GM19395 (cell line): ENCODE results near the gene PDIA6.
A peak's percentile ranks its signal among the peaks of the same experiment; 100 is the strongest.
"Not testable (repeated sequence)": the region's sequence is repeated elsewhere in the genome, so short reads cannot be mapped to it uniquely, and the experiment has no call there.

Experiments used
- ATAC-seq: cut with Tn5 transposase; IDR thresholded peaks from one replicate; pipeline ENCODE4 v1.9.1; 2021; ENCODE audit warnings: mild to moderate bottlenecking, moderate library complexity; ENCODE audit not compliant: unreplicated experiment

PDIA6 gene

DNA sequence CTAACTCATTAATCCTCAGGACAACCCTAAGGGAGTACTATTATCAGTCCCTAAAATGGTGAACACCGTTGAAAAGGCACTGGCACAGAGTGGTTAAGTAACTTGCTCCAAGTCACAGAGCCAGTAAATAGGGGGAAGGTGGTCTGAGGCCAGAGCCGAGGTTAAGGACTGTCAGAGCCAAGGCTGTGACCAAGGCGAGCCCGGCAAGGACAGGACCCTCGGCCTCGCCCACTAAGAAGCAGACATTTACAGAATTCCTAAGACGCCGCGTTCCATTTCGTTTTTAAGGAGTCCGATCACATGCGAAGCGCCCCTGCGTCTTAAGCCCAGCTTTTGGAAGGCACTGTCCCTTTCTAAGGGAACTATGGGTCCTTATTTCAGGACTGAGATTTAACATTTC, 1.1 kb downstream of the PDIA6 start:
- peak; percentile 0 for ATAC-seq

DNA sequence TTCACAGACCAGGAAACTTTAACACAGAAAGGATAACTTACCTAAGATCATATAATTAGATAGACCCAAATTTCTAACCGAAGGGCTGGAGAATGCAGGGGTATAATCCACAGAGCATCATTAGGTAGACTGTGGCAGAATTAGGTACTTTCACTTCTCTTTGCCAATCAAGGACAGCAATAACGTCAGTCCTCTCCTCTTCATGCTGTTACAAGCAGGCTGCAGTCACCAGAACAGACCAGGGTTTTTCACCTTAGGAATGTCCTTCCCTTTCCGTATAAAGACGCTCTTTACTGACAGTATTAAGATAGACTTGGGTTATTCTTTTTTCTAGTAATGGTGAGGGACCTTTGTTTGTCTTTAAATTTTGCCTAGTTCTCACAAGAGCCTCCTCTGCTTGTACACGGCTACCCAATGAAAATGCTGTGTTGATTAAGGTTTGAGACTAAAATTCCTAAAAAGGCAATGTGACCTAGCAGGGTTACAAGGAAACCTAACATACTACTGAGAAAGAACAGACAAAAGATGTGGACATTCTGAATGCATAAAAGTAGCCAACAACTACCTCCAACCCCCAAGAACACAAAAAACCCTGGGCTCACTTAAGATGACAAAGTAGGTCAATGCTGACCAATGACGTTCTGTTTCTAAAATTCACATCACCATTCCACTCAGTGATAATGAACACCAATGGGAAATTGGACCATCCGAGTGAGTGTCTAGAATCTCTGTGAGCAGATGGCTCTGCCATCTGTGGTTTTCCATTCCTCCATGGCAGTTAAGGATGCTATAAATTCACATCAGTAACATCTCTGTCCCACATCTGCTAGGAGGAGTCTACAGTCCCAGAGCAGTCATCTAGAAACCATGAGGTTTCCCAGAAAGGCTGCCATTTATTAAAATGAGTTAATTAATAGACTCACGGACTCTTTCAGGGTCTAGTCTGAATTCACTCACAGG, 2.1 kb downstream of the PDIA6 start:
- peak; percentile 39 for ATAC-seq

DNA sequence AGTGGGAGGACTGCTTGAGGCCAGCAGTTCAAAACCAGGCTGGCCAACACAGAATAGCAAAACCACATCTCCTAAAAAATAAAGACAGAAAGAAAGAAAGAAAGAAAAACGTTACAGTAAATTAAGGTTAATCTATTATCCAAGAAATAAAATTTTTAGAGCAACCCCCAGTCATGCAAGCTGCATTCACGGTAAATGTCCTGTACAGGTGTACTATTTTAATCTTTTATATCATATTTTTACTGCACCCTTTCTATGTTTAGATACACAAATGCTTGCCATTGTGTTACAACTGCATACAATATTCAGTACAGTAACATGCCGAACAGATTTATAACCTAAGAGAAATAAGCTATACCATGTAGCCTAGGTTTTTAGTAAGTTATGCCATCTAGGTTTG, 6.0 kb downstream of the PDIA6 start:
- ATAC-seq: no peak

DNA sequence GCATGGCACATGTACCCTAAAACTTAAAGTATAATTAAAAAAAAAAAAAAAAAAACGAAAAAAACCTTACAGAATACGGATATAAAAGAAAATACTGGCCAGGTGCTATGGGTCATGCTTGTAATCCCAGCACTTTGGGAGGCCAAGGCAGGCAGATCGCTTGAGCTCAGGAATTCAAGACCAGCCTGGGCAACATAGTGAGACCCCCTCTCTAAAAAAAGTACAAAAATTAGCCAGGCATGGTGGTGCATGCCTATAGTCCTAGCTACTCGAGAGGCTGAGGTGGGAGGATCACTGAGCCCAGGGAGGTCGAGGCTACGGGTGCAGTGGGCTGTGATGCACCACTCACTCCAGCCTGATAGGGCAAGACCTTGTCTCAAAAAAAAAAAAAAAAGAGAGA, 6.6 kb downstream of the PDIA6 start:
- not testable (repeated sequence) for ATAC-seq

DNA sequence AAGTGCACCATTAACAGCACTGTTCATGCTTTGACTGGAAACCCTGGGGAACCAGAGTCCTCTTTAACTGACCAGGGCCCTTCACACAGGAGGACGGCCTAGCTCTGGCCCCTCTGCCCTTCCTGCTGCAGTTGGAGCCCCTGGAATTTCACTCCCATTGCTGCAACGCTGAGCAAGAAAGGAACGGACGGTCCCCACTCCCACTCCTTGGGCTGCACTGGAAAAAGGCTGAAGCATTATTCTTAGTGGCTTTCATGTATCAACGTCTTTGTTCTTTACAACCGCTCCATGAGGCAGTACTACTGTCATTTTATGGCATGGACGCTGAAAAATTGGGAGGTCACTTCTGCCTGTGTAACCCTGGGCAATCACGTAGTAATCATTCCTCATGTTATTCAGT, 9.9 kb downstream of the PDIA6 start:
- ATAC-seq: no peak

DNA sequence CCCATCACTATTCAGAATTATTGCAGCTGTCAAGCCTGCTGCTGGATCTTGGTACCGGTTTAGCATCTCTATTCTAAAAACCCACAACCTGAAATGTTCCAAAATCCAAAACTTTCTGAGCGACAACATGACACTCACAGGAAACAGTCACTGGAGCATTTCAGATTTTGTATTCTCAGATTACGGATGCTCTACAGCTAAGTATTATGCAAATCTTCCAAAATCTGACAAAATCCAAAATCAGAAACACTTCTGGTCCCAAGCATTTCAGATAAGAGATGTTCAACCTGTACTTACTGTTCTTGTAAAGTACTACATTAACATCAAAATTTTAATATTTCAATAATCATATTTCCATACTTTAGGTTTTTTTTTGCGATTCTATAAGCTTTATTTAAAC, 12.4 kb downstream of the PDIA6 start:
- no peak for ATAC-seq

DNA sequence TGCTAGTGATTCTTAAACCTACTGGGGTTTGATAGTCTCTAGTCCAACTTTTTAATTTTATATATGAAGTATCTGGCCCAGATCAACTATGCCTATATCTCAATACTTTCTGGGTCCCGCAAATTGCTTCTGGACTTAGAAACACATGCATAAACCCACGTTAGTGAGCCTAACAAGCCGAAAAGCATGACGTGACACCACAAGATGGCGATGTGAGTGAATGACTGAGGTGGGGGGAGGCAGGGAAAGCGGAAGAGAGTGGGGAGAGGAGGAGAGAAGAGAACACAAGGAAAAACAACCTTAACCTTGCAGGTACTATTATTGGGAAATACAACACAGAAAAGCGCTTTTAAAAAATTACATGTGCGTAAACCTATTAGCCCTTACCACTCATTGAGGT, 13.8 kb downstream of the PDIA6 start:
- ATAC-seq: no peak

DNA sequence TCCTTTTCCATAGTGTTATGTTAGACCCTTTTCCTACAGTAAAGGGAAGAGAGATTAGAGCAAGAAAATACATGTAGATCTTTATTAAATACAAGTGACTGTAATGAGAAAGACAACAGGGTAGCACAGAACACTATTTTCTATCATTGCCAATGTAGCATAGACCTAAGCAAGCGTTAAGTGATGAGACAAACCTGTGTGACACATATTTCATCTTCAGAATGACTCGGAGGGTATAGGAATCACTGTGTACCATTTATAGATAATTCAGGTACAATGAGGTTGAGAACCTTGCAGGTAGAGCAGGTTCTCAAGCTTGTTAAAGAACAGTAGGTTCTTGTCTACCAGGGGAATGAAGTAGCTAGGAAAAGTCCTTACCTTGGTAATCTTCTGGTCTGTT, 15.9 kb downstream of the PDIA6 start:
- no peak for ATAC-seq

DNA sequence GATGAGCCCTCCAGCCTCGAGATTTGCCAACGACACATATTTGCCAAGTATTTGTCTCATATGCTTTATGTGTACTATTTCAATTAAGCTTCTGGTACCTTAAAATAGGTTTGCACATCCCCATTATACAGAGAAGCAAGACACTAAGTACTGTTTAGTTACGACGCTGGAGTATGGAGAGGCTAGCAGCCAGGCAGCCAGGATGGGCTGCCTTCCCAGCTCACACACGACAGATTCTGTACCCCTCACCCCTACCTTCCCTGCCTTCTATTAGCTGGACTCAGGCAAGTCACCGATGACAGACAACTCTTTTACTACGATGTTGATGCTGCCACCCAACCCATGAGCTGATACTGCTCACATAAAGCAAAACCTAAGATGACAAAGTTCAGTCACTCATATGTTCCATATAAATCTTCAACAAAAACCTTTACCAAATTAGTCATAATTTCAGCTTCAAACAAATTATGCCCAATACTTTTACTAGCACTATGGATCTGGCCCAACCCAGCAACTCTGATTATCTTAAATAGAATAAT, 17.0 kb downstream of the PDIA6 start:
- ATAC-seq: no peak

DNA sequence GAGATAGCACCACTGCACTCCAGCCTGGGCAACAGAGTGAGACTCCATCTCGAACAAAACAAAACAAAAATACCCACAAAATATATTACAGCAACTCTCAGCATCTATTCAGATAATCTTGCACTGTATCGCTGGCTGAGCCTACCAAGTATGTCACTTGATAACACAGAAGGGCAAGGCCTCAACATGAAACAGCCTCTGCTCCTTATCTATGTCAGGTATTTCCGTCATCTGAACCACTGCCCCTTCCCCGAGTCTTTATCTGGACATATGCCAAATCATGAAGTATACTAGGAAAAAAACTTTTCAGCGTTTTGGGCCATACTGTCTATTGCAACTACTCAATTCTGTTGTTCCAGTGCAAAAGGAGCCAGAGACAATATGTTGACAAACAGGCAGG, 17.7 kb downstream of the PDIA6 start:
- no peak for ATAC-seq

DNA sequence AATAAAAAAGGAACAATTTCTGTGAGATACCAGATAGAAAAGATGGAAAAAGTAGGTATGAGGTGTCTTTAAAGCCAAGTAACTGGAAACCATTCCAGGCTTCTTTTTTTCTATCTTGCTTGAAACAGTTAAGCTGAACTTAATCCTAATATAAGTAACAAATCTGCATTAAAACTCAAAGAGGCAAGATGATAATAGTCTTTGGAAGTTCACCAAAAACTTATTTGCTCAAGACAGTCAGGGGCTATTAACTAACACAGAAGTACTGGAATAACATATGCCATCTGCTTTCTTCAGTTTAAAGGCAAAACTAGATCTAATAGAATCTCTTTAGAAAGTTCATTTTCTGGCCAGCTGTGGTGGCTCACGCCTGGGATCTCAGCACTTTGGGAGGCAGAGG, 18.8 kb downstream of the PDIA6 start:
- no peak for ATAC-seq

DNA sequence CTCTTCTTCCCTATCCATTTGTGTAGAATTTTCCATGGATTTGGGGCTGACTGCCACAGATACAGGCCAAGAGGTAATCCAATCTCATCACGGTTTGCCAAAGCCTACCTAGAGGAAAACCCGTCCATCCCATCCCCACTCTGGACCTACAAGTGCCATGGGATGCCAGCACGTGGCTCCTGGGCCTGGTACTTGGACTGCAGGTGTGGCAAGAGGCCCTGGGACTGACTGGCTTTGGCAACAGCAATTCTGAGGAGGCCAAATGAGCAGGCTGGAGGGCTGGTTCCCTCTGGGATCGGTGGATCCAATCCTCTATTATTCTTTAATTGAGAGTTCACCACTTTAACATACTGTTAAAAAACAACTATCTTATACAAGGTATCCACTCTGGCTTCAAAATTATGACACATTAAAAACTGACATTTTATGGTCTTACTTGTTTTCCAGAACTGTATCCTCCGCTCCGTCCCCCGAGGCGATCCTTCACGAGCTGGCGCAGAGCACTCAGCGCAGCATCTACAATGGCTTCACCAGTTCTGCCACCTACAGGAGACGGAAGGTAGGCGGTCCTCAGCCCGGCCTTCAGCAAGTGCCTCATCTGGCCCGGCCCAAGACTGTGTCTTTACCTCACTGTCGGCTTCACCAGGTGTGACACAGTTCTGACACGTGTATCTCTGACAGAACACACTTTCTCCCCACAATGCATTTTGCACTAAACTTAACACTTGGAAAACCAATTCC, 19.8 kb downstream of the PDIA6 start:
- no peak for ATAC-seq

DNA sequence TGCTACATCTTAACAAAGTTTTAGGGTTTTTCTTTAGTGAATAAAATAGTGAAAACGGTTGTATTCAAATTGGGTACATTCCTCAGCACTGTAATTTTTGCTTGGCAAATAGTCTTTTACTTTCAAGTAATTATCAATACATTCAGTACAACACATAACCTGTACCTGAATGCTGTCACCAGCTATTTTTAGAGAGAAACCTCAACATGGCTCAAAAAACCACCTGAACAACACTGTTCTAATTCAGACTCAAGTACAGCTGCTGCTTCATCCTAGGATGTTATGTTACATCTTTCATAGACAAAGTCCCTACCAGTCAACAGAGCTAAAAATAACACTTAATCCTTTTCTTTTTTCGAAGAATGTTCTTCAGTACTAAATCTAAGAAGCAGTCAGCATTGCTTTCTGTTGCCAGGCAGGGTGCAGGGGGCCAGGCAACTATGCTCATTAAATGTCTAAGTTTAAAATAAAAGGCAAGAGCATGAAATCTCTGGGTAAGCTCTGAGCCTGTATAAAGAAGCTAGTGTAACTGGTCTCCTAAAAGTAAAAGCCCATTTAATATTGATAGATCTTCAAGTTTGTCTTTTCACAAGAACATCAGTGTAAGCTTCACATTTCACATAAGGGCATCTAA, 20.5 kb downstream of the PDIA6 start:
- ATAC-seq: no peak

DNA sequence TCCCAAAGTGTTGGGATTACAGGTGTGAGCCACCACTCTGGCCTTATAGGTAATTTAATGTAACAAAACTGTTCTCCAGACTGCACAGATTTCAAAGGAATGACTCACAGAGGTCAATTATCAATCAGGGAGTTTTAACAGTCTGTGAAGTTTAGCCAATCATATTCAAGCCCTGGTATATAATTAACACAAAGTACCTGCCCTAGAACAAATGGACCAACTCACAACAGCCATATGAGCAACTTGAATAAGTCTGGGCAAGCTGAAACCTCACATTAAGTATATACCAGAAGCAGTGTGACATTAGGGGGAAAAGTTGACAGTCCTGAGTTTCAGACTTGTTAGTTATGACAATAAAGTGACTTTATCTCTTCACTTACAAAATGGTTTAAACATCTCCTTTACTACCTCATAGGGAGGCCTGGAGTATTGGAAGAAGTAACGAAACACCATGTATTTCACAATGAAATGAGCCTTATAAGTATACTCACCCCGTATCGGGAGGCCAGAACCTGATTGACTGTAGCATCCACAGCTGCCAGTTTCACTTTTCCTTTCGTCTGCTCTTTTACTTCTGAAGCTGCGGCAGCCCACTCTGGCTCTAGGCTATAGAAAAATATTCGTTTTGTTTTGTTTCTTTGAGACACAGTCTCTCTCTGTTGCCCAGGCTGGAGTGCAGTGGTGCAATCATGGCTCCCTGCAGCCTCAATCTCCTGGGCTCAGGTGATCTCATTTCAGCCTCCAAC, 22.2 kb downstream of the PDIA6 start:
- peak; percentile 89 for ATAC-seq

DNA sequence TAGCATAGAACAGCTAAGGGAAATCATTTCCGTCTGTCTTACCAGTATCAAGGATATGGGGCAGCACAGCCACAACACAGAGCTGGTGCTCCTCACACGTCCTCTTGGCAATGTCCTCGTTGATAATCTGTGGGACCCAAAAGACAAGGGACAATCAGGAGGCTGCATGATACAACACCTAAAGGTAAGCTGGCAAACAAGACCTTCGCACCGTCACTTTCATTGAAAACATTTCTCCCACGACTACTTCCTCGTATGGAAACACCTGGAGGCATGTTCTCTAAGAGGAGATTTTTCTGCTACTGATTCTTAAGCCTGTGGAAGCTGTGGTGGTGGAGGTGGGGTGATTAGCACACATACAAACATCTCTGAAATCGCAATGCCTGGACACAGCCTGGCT, 23.7 kb downstream of the PDIA6 start:
- ATAC-seq: no peak

DNA sequence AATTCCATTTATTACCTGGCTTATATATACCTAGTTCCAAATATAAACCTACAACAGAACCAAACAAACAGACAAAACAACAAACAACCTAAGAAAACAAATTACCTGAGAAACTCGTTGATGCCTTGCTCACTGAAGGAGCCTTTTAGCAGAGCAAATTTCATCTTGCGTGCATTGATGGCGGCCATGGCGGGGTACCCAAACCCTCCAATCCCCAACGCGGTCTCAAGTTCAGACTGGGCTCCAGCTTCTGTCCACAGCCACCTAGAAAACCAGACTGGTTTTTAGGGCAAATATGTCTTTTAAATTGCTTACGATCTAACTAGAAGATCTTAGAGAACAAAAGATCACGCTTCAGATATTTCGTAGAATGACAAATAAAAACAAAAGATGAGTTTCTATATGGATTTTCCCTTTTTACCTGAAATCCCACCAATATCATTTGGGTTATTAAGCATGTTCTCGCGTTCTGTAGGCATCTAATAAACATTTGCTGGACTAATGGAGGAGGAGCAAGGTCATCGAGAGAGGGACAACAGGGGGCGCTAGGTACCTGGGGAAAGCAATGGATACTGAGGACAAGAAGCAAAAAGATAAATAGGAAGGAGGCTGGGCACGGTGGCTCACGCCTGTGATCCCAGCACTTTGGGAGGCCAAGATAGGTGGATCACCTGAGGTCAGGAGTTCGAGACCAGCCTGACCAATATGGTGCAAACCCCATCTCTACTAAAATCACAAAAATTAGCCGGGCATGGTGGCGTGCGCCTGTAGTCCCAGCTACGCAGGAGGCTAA, 25.2 kb downstream of the PDIA6 start:
- ATAC-seq: no peak

DNA sequence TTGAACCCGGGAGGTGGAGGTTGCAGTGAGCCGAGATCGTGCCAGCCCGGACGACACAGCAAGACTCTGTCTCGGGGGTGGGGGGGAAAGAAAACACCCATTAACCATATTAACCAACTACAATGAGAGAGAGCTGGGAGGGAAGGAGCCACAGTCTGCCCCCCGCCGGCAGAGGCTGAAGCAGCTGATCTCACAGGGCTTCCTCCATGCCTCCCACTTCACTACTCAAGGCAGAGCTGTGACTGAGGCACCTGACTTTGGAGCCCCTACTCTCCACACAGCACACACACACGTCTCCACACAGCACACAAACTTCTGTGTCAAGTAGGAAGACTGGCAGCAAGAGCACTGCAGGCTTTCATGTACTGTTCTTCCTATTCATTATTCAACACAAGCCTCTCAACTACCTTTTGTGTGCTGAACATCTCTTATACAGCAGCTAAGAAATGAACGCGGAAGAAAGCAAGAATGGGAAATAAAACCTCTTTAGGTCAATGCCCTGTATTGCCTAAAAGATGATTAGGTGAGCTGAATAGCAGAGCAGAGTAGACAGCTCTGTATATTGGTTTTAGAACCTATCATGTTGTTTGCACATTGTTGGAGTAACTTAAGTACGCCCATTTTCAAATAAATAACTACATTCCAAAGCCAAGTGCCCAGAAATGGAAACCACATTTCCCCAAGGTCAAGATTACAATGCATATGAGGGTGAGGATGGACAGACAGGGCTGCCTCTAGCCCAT, 26.2 kb downstream of the PDIA6 start:
- ATAC-seq: no peak

DNA sequence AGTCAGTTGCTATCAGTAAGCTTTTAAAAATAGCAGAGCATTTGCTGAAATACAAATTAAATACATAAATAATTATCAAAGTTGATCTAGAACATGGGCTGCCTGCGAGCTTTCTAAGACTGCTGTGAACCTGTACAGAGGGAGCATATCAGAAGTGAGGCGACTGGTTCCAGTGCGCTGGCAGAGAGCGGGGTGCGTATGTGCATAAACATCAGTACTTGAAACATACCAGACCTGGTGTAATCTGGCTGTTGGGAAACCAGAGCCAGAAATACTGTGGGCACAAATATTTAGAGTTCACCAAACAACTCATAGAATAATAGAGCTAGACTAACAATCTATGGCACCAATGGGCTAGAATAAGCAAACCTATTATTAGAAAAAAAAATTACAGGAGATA, 27.3 kb downstream of the PDIA6 start:
- ATAC-seq: no peak

DNA sequence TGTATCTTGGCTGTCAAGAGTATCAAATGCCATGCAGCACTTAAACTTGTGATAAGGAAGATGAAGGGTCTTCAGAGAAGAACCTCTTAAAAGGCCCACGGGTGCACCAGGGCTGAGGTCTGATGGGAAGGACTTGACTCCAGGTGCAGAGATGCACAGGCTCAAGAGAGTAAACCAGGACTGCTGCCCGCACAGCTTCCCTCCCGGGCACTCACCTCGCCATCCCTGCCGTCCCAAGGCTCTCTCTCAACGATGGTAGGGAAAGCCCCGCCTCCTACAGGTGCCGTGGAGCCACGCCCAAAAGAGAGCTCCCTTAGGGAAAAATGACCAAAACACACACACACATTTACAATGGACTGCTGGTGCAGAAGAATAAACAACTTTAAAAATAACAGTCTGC, 27.9 kb downstream of the PDIA6 start:
- no peak for ATAC-seq
